NCI-H510A (cell line): ENCODE measurements around the gene LEMD2.

Experiments used
- DNase-seq: peaks from one replicate; lab custom pipeline; 2025; lab: John Stamatoyannopoulos, UW

Gene LEMD2

GRCh38 chr6:33756211-33756954 lies 32.5 kb downstream of the LEMD2 start:
- no peak for DNase-seq

GRCh38 chr6:33755070-33755869 lies 33.7 kb downstream of the LEMD2 start:
- peak; percentile 95 for DNase-seq

GRCh38 chr6:33754222-33754621 lies 34.7 kb downstream of the LEMD2 start:
- DNase-seq = no peak

GRCh38 chr6:33752646-33753015 lies 36.3 kb downstream of the LEMD2 start:
- no peak for DNase-seq

- DNase-seq = peak; percentile 90
Observed at GRCh38 chr6:33751771-33752645, 36.9 kb downstream of the LEMD2 start.

GRCh38 chr6:33750244-33750991 lies 38.5 kb downstream of the LEMD2 start:
- no peak for DNase-seq

- peak; percentile 29 for DNase-seq
Observed at GRCh38 chr6:33749401-33749800, 39.5 kb downstream of the LEMD2 start.

GRCh38 chr6:33748841-33749240 lies 40.1 kb downstream of the LEMD2 start:
- DNase-seq = peak; percentile 52

- no peak for DNase-seq
Observed at GRCh38 chr6:33747823-33748222, 41.1 kb downstream of the LEMD2 start.

GRCh38 chr6:33746651-33747100 lies 42.3 kb downstream of the LEMD2 start, which contains the start of gene IP6K3:
Gene IP6K3, minus strand, starts transcription at chr6:33746905. Its CDS starts 11,429 bp downstream, at chr6:33735476.
- DNase-seq = no peak

GRCh38 chr6:33746036-33746600 lies 42.8 kb downstream of the LEMD2 start:
- DNase-seq = peak; percentile 40

- DNase-seq = peak; percentile 46
Observed at GRCh38 chr6:33745548-33745947, 43.4 kb downstream of the LEMD2 start.

GRCh38 chr6:33744895-33745546 lies 43.9 kb downstream of the LEMD2 start:
- peak; percentile 80 for DNase-seq

- DNase-seq = peak; percentile 98
Observed at GRCh38 chr6:33744001-33744848, 44.7 kb downstream of the LEMD2 start.

- DNase-seq = no peak
Observed at GRCh38 chr6:33742837-33743236, 46.1 kb downstream of the LEMD2 start.

- no peak for DNase-seq
Observed at GRCh38 chr6:33742092-33742491, 46.8 kb downstream of the LEMD2 start.

- DNase-seq = no peak
Observed at GRCh38 chr6:33740794-33741193, 48.1 kb downstream of the LEMD2 start.

- no peak for DNase-seq
Observed at GRCh38 chr6:33740204-33740608, 48.7 kb downstream of the LEMD2 start.

GRCh38 chr6:33739571-33739970 lies 49.4 kb downstream of the LEMD2 start:
- no peak for DNase-seq

GRCh38 chr6:33738879-33739278 lies 50.1 kb downstream of the LEMD2 start:
- DNase-seq = no peak
